Measurements from ENCODE around the gene SLC4A1AP. TPM values are rescaled to one million over a fixed set of nuclear protein-coding genes. Genes with fewer than 3 reads are reported as not detected.

Gene SLC4A1AP
- total RNA-seq, 1 experiment from 2014 or later, result 20.8 TPM

- Histone ChIP-seq H3K9me3 (ENCODE audit: control insufficient read depth, low read depth, low read length) (no peaks in the 10 kb centered on the region), H3T11ph (ENCODE audit: low read length) (no peak overlapping the region), H4K20me1 (ENCODE audit: control insufficient read depth, insufficient read depth, insufficient read length) (no peaks in the 10 kb centered on the region), H3K79me2 (ENCODE audit: insufficient read depth, low read length) (no peaks in the 10 kb centered on the region), H2BK20ac (ENCODE audit: low read depth, low read length, poor library complexity, severe bottlenecking) (no peak overlapping the region), H3K14ac (ENCODE audit: insufficient read depth, low read length) (no peak overlapping the region), H2BK120ac (ENCODE audit: low read depth, low read length, poor library complexity, severe bottlenecking) (no peak overlapping the region), H3K4me1 (ENCODE audit: insufficient read depth, low read length) (peaks cover 8% of the 10 kb centered on the region), H4K8ac (replicated peaks; ENCODE audit: insufficient read length, low read depth, low read length) (no peak overlapping the region), H3K56ac (ENCODE audit: insufficient read length, low read depth, low read length) (no peak overlapping the region), H4K91ac (ENCODE audit: insufficient read length, low read depth, low read length) (no peak overlapping the region), H2BK5ac (ENCODE audit: insufficient read length, low read length) (no peak overlapping the region), H3K23ac (ENCODE audit: insufficient read length, low read depth, low read length) (no peak overlapping the region), H2BK12ac (ENCODE audit: insufficient read length, low read depth, low read length) (no peak overlapping the region), H3K18ac (ENCODE audit: insufficient read length, low read depth, low read length) (no peak overlapping the region), H4K5ac (ENCODE audit: insufficient read length, low read depth, low read length) (no peak overlapping the region), H3K23me2 (ENCODE audit: insufficient read length, low read depth, low read length, poor library complexity, severe bottlenecking) (no peaks in the 10 kb centered on the region), H2AFZ (ENCODE audit: low read length) (no peak overlapping the region), H3K4me2 (ENCODE audit: insufficient read depth, insufficient read length, low read length) (no peak overlapping the region), H3K27ac (ENCODE audit: insufficient read length, low read depth, low read length) (no peak overlapping the region), H3K27me3 (ENCODE audit: insufficient read depth, low read length) (no peaks in the 10 kb centered on the region; the same call in 1 of the 2 replicates), H3K9ac (ENCODE audit: extremely low read depth, insufficient read length, low read length) (no peak overlapping the region), H3K4ac (ENCODE audit: low read depth, low read length) (no peak overlapping the region), H2BK15ac (ENCODE audit: low read depth, low read length) (no peak overlapping the region), H3K79me1 (ENCODE audit: insufficient read depth, low read depth, low read length, poor library complexity, severe bottlenecking) (no peaks in the 10 kb centered on the region), H2AK5ac (ENCODE audit: insufficient read length, low read length) (no peak overlapping the region)
- no peak for DNase-seq
- WGBS (ENCODE audit: extremely low coverage, insufficient read length, low lambda C conversion rate), result no CpG with 5 or more reads among the region's 5 CpGs
- peaks cover 23 to 24% of the 10 kb centered on the region in 2 experiments for H3K4me1 Mint-ChIP-seq
- H3K9me3 Mint-ChIP-seq, result no peaks in the 10 kb centered on the region
- no peak for TF ChIP-seq CTCF (conservative IDR thresholded peaks at IDR 0.05)
- peak overlapping the region in 2 of 3 experiments; percentile 35 to 49; a peak in 2 of 7 replicates for H3K27ac Mint-ChIP-seq
- no peak overlapping the region for H3K4me3 Mint-ChIP-seq
- no peaks in the 10 kb centered on the region for H3K36me3 Mint-ChIP-seq (ENCODE audit: insufficient read depth in 1 of 3, low read depth in 3 of 3)
- H3K27me3 Mint-ChIP-seq (ENCODE audit: low read depth), result no peaks in the 10 kb centered on the region
Measured at GRCh38 chr2:27728081-27728858, 64.6 kb downstream of the SLC4A1AP start.

All from H9 (cell line).